ENCODE measurements around the gene SNRPN.
A peak's percentile ranks its signal among the peaks of the same experiment; 100 is the strongest.
"Not testable (repeated sequence)": the region's sequence is repeated elsewhere in the genome, so short reads cannot be mapped to it uniquely, and the experiment has no call there.

SNRPN gene

DNA sequence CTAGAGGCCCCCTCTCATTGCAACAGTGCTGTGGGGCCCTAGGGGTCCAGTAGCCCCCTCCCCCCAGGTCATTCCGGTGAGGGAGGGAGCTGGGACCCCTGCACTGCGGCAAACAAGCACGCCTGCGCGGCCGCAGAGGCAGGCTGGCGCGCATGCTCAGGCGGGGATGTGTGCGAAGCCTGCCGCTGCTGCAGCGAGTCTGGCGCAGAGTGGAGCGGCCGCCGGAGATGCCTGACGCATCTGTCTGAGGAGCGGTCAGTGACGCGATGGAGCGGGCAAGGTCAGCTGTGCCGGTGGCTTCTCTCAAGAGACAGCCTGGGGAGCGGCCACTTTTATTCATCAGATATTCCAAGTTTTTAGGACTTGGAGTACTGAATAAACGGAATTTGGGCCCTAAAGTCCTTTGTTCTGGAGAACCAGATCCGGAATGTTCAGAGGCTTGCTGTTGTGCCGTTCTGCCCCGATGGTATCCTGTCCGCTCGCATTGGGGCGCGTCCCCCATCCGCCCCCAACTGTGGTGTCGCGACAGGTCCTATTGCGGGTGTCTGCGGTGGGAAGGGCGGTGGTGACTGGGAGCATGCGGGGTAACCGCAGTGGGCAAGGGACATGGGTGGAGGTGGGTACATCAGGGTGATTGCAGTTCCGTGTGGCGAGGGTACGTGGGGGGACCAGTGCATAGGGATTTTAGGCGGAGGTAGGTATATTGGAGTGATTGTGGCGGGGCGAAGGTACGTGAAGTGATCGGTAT is at the start of gene SNRPN, which contains the start of gene SNURF:
Gene SNRPN (plus strand): TSS at position 205 of the 748 bp plus-strand sequence. CDS start 19,467 bp downstream, outside the sequence.
Gene SNURF (plus strand): TSS at position 205 of the 748 bp plus-strand sequence. CDS start 62 bp downstream, at position 267.
- no peak for DNase-seq

DNA sequence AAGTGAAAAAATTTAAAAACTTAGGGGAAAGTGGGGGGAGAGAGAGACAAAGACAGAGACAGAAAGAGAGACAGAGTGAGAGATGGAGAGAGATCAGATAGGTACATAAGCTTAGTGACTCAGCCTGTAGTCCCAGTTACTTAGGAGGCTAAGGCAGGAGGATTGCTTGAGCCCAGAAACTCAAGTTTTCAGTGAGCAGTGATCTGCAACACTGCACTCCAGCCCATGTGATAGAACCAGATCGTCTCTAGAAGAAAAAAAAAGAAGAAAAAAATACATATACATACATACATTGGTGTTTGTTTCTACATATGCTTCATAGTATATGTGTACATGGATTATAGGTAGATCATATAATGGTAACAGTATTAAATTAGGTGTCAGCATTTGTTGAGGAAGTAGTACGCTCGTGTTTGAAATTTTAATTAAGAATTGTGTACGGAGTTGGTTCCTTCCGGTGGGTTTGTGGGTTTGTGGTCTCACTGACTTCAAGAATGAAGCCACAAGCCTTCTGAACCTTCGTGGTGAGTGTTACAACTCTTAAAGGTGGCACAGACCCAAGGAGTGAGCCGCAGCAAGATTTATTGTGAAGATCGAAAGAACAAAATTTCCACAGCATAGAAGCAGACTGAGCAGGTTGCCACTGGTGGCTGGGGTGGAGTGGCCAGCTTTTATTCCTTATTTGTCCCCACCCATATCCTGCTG is 38.3 kb upstream of the SNRPN start:
- DNase-seq, result no peak

DNA sequence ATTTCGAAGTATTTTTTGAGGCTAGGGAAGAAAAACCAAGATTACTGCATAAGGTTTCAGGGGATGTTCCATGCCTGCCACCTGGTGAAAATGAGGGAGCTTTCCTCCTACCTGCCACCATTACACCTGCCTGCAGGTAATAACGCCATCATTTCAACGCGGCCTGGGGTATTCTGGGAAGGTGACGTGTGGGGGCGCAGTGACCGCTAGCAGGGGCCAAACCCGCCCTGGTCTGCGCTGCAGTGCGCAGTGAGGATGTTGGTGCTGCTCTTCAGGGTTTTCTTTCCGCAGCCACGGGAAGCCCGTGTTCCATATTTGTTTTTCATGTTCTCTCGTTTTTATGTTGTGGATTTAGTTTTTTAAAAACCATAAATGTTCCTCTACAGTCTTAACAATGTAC is 37.4 kb upstream of the SNRPN start:
- no peak for DNase-seq

DNA sequence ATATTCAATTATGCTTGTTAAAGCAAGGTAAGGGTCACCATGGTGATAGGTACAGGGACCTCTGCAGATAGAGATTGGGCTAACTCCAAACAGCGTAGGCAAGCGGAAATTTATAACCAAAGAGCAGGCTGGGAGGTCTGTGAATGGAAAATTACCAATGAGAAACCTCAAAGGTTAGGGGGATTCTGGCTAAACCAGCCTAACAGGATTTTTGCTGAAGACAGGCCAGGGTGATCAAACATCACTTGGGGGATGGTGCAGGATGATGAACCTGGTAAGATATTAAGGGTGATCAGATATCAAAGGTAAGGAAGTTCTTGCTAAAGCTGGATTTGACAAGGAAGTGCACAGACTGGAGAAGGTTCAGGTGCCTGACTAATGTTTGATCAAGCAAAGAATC is 35.3 kb upstream of the SNRPN start:
- no peak for DNase-seq

DNA sequence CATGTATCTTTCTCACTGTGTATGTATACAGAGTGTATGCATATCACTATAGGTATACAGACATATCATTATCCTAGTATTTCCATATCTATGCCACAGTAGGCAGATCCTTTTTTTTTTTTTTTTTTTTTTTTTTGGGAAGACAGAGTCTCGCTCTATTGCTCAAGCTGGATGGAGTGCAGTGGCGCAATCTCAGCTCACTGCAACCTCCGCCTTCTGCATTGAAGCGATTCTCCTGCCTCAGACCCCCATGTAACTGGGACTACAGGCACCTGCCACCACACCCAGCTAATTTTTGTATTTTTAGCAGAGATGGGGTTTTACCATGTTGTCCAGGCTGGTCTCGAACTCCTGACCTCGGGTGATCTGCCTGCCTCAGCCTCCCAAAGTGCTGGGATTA is 32.0 kb upstream of the SNRPN start:
- not testable (repeated sequence) for DNase-seq

DNA sequence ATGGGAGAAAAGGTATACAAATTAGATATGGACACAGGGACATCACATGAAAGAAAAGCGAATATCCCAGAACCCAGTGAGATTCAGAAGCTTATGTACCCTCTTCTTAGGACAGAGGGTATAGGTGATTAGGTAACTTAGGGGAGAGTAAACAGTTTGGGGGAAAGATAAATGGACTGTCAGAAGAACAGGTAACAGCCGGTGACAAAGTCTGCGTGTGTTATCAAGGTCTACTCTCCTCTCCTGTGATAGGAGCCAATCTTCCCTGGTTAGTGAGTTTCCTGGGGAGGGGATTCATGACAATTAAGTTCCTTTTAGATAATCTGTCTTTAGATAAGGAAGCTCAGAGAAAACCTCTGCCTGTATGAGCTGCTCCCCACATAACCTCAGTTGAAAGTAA is 30.6 kb upstream of the SNRPN start:
- no peak for DNase-seq

DNA sequence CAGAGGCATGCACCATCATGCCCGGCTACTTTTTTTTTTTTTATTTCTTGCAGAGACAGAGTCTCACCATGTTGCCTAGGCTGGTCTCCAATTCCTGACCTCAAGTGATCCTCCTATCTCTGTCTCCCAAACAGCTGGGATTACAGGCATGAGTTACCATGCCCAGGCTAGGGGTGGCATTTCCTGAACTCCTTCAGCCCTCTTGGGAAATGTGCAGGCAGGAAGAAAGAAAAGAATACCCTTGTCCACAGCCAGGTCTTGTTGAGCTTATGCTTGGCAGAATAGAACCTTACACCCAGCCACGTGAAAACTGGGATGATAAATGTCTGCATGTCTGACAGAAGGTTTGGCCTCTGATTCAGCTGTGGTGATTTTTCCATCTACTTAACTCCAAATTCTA is 30.2 kb upstream of the SNRPN start:
- no peak for DNase-seq

DNA sequence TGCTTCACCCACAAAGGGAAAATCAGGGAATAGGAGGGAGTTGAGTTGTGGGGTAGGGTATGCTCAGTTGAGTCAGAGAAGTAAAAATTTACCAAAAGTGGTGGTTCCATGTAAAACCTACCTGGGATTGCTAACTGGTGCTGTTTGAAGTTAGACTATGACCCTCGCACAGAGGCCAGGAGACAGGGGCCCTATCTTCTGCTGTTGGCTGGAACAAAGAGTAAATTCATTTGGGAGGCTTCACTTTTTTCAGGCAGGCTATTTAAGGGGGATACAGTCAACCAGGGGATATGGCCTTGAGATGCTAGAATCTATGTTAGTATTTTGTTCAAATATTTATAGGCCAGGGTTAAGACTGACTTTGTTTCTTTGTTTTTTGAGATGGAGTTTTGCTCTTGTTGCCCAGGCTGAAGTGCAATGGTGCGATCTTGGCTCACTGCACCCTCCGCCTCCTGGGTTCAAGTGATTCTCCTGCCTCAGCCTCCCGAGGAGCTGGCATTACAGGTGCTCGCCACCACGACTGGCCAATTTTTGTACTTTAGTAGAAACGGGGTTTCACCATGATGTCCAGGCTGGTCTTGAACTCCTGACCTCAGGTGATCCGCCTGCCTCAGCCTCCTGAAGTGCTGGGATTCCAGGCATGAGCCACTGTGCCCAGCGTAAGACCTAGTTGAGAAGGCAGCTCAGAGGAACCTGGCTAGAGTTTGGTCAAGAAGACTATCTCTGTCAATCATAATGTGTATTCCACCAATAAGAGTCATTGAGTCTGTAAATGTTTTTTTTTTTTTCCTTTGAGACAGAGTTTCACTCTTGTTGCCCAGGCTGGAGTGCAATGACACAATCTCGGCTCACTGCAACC is 22.7 kb upstream of the SNRPN start:
- not testable (repeated sequence) for DNase-seq

DNA sequence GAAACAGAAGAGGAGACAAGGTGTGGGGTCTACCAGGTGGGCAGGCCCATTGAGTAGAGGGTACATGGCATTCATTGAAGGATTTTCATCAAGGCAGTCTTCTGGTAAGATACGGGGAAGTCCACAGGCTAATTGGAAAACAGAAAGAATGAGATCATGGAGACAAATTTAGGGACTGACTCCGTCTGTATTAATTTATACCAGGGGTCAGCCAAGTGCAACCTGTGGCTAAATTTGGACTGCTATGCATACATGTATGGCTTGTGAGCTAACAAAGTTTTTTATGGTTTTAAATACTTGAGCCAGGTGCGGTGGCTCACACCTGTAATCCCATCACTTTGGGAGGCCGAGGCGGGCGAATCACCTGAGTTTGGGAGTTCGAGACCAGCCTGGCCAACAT is 21.1 kb upstream of the SNRPN start:
- no peak for DNase-seq

DNA sequence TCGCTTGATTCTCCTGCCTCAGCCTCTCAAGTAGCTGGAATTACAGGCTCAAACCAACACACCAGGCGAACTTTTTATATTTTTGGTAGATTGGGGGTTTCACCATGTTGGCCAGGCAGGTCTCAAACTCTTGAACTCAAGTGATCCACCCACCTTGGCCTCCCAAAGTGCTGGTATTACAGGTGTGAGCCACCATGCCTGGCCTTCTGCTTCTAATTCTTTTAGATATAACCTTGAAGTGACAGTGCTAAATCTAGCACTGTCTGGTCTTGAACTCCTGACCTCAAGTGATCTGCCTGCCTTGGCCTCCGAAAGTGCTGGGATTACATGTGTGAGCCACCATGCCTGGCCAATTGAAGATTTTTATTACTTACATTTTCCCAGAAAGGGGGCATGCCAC is 16.6 kb upstream of the SNRPN start:
- DNase-seq, result not testable (repeated sequence)

DNA sequence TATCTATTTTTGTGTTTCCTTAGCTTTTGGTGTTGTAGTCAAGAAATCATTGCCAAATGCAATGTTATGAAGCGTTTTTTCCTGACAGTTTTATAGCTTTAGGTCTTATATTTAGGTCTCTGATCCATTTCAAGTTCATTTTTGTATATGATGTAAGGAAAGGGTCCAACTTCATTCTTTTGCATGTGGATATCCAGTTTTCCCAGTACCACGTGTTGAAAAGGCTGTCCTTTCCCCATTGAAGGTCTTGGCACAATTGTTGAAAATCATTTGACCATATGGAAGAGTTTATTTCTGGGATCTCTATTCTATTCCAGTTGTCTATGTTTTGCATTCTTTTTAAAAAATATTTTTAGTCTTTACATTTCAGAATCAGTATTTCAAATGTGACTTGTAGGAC is 14.6 kb upstream of the SNRPN start:
- no peak for DNase-seq

DNA sequence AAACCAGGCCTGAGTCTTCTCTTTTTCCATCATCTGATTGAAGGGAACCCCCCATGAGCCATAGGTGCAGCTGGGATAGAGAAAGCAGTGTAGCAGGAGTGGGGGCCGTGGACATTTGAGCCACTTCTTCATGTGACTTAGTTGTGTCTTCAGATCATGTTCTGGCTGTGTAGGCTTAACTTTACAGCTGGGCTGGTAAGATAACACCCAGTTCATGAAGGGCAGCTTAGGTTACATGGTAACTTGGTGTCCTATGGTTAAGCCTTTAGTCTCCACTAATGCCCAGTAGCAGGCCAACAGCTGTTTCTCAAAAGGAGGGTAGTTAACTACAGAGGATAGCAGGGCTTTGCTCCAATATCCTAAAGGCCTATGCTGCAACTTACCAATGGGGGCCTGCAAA is 11.4 kb upstream of the SNRPN start:
- DNase-seq, result no peak

DNA sequence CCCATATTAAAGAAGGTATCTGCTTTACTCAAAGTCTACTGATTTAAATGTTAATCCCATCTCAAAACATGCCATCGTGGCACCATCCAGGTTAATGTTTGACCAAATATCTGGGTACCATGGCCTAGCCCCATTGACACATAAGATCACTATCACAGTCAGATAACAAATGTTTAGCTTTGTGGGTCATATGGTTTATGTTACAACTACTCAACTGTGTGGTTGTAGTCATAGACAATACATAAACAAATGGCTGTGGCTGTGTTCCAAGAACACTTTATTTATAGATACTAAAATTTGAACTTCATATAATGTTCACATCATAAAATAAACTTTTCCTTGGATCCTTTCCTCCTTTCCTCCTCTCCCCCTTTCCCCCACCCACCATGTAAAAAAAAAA is 9.8 kb upstream of the SNRPN start:
- no peak for DNase-seq

DNA sequence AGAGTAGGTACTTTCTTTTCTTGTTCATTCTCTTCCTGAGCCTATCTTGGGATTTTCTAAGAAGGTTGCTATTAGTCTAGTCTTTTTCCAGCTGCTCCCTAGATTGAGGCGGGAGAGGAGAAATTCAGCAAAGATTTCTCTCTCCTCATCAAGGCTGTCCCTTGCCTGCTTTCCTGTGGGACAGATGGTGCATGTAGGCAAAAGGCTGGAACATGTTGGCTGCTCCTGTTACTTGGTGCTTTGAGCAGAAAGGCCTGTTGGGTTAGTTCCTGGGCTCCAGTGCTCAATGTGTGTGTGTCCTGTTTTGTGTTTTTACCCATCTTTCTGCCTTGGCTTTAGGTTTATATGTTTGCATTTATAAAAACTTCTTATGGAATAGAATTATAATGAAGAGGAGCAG is 9.1 kb upstream of the SNRPN start:
- DNase-seq, result no peak

DNA sequence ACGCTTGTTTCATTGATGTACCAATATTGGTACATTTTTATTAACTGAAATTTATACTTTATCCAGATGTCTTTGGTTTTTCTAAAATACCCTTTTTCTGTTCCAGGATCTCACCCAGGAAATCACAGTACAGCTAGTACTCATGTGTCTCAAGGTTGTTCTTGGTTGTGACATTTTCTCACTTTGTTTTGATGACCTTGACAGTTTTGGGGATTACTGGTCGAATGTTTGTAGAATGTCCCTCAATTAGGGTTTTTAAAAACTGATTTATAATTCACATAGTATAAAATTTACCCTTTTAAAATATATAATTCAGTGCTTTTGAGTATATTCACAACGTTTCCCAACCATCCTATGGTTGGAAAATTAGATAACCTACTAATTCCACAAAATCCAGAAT is 6.3 kb upstream of the SNRPN start:
- DNase-seq, result no peak

DNA sequence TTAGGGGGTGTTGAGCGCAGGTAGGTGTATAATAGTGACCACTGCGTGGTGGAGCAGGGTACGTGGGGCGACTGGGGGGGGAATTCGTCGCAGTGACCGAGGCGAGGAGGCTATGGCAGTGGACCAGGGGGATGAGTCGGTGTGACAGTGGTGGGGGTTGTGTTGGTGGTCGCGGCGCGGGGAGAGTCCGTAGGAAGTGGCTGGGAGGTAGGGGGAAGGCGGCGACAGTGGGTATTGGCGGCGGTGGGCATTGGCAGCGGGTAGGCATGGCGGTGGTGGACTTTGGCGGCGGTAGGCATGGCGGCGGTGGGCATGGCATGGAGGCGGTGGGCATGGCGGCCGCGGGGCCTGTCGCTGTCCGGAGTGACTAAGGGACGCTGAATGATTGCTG is 739 bp downstream of the SNRPN start:
- no peak for DNase-seq

DNA sequence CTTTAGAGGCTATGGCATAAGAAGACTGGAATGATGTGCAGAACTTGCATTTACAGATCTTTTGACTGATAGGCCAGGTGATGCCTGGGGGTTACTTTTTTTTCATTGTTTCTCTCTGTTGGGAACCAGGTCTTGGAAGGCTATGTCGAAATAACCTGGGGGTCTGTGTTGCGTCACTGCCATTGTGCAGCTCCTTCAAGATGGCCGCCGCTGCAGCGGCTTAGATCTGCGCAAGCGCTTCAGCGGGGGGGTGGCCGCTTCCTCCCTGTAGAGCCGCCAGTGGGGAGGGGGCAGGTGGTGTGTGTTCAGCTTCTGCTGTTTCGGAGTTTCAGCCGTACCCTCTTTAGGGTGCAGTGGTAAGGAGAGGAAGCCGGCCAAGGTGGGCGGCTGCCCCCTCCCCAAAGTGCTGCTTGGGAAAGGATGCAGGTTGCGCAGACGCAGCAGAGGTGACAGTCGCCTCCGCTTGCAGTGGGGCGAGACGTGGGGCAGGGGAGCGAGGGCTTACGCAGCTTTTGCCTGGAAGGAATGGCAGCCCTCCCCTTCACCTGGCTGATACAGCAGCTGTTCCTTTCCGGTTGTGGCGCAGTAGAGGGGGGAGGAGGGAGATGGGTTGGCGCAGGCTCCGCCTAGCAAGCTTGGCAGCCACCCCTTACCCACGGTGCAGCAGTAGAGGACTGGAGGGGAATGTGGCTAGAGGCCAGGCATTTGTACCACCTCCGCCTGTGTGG is 1.5 kb downstream of the SNRPN start:
- DNase-seq, result peak; percentile 45

DNA sequence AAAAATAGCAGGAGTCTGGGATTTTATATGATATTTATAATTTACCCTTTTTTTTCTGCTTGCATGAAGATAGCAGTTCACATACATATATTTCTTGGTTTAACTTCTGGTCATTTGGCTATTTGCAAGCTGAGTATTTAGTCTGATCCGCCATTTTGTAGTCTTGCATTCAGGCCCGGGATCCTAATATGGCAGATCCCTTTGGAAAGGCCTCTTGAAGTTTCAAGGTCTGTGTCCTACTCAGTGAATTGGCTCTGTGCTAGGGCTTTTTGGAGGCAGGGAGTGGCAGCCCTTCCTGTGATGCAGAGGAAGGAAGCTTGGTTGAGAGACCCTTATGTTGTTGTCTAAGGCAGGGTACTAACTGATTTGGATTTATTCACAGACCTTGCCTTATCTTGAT is 2.9 kb downstream of the SNRPN start:
- DNase-seq, result no peak

DNA sequence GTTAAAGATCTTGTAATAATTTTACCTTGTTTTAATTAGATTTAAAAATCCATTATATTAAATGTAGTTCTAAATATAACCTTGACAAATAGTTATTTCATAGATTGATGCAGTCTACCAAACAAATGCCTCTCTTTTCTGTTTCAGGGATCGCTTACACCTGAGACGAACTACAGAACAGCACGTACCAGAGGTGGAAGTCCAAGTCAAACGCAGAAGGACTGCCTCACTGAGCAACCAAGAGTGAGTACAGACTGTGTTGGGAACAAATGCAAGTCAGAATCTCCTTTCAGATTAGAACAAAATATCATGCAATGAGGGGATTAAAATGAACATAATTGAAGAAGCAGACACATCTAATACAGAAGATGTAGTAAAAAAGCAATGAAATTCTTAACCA is 7.2 kb downstream of the SNRPN start:
- no peak for DNase-seq

DNA sequence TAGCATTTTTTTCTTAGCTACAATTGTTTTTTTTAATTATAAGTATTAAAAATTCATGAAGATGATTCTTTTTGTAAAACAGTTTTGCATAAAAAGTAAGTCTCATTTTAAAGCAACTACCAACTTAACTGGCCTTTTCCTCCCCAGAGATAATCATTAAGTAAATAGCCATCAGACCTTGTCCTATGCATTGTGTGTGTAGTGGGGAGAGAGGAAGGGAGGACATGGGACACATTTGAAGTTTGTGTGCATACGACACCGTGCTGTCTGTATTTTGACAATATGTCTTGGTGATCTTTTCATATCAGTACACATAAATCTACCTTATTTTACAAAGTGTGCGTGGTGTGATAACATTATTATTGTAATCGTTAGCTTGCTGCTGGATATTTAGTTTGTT is 8.1 kb downstream of the SNRPN start:
- no peak for DNase-seq

DNA sequence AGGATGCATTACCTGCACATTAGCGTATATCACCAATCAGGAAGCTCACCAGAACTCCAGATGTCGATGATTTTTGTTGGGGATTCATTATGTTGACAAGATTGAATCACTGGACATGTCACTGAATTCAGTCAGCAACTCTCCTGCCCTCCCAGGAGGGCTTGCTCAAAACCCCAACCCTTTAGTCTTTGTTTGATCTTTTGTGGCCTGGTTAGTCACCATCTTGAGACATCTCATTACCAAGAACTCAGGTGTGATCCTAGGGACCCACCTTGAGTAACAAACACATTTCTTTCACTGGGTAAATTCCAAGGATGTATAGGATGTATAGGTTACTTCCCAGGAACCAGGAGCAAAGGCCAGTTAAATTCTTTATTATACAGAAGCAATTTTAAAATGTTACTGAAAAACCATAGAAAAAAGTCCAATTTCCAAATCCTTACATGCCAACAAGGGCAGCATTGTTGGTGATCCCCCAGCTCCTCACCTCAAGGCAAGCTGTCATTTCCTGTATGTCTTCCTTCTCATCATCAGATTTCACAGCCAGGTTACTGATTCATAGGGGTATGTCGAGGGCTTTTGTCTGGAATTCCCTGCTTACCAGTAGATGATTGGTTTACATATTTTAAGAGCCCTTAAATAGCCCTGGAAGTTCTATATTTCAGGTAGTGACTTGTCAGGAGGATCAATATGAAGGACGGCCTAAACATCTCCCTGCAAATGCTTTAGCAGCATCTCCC is 11.7 kb downstream of the SNRPN start:
- DNase-seq, result no peak

DNA sequence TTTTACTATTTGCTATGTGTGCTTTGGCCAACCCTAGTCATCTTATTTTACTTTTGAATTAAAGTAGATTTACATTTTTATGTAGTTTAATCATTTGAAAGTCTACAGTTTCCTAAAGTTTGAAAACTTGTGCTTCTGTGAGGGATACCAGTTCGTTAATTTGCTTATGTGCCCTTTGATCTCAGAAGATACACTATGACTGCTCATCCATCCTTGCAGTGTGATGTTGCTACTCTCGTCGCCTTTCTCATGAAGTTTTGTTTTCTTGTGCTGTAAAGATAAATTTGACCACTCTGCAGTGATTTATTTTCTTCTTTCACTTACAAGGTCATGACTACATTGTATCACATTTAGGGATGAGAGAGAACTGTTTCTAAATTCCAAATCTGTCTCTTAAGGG is 16.3 kb downstream of the SNRPN start:
- DNase-seq, result no peak
